ENCODE data around the gene EHD4.

The EHD4 gene

DNA sequence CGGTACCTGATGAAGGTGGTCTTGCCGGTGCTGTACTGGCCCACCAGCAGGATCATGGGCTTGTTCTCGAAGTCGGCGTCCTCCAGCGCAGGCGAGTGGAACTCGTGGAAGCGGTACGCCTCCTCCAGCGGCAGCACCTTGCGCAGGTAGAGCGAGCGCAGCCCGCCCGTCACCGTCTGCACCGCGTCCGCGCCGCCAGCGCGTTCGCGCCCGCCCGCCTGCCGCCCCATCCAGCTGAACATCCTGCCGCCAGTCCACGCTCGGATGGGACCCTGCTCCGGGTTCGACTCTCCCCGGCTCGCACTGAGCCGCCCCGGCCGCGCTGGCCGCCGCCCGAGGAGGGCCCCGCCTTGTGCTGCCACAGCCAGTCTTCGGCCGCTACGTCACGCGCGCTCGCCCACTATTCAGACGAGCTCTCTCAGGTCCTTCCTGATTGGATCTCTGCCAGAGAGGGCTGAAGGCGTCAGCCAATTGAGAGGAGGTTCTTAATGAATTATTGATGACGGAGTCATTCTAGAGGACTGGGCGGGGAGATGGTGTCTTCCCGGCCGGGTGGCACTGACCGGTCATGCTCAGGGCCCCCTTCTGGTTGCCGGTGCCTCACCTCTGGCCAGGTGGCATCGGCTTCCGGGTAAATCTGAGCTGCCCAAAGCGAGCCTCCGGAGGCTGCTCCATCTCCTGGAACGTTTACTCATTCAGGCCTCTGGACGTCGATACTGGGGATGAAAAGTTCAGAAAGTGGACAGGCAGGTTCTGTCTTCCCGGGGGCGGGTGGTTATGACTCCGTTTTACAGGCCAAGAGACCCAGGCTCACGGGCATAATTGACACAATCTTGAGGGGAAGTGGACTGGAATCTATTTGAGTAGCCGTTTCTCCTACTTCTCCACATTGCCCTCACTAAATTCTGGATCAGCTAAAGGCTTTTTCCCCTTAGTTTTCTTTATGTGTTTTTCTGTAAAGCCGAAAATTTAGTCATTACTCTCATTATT, at the start of gene EHD4:
EHD4 (minus strand) TSS at position 305 of the 990 bp plus-strand sequence; CDS start at position 242, 63 bp downstream.
- peak; percentile 98 for DNase-seq (ENCODE audit: low spot score)

DNA sequence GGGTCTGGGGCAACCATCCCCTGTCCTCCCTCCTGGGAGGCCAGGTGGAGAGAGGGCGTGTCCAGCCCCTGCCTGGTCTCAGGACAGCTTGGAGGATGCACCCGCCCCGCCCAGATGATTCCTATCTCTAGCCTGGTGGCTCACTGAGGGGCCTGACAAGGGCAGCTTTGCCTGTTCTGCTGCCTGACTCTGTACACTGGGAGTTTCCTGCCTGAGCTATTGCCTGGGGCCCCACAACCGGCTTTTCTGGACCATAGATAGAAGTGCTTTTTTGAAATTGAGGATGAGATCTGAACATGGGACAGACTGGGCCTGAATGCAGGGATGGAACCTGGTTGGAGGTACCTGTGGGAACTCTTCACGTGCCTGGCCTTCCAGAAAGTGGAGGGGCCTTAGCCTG, 49.2 kb upstream of the EHD4 start:
- no peak for DNase-seq (ENCODE audit: low spot score)

DNA sequence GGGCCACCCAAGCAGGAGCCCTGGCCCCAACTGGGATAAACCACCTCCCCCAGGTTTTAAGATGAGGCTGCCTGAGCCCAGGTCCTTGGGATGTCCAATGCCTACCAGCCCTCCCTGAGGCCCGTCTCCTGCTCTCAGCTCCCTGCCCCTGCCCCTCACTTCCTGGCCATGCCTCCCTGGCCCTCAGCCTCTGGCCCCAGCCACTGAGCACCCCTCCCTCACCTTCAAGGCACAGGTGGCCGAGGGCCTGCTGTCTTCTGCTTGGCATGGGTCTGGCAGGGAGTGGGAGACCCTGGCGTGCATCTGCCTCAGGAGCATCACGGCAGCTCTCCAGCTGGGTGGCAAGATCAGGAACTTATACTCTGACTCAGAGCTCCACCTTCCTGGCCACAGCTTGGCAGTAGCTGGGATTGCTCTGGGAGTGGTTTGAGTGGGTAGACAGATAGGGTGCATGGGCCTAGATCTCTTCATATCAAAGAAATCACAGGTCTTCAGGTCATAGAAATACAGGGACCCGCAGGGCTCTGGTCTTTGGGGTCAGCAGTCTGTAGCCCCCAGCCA, 48.4 kb upstream of the EHD4 start, which contains the start of gene PLA2G4E:
PLA2G4E (minus strand) TSS at position 330 of the 561 bp plus-strand sequence; CDS start at position 318, 12 bp downstream.
- DNase-seq (ENCODE audit: low spot score): no peak

DNA sequence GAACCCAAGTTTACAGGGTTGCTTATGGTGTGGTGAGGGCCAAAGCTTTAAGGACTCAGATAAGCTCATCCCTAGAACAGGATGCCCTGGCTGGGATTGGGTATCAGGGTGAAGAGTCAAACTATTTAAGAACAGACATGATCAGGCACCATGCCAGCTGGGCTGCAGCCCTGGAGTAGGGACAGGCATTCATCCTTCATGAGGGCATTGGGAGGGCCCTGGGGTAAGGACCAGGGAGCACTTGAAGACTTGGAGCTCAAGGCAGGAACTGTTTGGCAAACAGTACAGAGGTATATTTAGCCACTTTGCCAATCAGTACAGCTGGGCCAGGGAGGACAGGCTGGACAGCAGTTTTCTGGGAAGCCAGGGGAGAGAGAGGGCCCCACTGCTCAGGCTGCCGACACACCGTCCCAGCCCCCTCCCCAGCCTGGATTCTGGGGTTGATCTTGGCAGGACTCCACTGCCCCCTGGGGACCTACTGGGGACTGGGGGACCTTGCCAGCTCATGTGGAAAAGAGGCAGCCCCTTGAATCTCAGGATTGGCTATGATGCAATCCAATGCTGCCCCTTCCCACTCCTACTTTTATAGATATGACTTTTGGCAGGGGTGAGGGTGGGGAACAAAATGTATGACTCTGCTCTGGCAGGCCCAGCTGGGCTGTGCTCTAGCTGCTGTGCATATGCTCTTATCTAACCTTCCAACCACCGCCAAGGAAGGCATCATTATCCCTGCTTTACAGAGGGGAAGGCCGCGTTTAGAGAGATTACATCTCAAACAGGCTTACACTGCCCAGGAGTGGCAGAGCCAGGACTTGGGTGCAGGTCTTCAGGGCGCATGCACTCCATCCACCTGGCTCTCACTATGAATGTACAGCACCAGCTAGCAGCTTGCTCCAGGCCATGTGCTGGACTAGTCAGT, 46.2 kb upstream of the EHD4 start:
- DNase-seq (ENCODE audit: low spot score): no peak

DNA sequence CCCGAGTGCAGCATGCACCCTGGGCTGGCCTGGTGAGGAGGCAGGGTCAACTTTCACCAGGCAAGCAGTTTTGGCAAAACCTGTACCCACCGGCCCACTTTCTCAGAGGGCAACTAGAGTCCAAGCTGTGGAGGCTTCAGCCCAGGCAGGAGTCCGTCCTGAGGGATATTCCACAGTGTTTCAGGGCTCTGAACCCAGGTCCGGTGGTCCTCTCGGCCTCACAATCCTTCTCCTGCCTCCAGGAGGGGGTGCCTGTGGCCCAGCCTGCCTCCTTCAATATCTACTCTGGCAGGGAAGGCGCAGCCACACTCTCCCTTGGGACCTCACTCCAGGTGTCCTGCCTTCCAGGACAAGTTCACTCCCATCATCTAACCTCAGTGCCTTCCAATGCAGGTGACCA, 44.6 kb upstream of the EHD4 start:
- DNase-seq (ENCODE audit: low spot score): no peak

DNA sequence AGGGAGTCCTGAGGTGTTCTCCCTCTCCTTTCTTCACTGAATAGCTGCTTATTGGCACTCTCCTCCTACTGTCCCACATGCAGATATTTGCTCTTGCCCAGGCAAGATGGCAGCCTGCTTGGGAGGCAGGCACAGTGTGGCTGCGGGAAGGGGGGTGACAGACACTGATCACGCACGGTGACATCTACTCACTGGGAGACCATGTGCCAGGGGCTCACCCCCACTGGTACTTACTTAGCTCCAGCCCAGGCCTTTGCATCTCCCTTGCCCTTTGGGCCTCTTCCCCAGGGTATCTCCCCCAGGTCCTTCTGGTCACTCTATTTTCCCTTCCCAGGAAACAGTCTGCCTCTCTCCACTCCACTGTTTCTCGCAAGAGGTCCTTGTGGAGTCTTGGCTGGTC, 42.0 kb upstream of the EHD4 start:
- no peak for DNase-seq (ENCODE audit: low spot score)

DNA sequence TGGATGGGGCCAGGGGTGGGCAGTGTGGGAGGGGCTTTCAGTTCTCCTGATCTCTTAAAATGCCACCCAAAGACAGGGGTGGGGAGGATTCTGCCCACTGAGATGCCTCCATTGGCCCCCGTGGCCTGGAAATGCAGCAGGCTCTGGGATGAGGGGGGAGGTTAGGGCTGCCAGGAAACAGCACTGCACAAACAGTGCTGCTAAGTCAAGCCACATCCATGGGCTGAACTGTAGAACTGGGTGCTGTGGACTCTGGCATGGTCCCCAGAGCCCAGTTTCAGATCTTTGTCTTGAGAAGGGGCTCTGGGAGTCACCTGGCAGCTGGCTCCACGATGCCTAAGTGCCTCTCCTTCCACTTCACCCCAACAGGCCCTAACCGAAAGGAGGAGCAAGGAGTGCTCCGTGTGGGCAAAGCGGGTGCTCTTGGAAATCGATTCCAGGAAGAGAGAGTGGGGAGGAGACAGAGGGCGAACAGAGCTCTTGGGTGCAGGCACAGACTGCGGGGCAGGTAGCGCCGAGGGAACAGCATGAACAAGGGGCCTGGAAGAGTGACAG, 40.6 kb upstream of the EHD4 start:
- no peak for DNase-seq (ENCODE audit: low spot score)

DNA sequence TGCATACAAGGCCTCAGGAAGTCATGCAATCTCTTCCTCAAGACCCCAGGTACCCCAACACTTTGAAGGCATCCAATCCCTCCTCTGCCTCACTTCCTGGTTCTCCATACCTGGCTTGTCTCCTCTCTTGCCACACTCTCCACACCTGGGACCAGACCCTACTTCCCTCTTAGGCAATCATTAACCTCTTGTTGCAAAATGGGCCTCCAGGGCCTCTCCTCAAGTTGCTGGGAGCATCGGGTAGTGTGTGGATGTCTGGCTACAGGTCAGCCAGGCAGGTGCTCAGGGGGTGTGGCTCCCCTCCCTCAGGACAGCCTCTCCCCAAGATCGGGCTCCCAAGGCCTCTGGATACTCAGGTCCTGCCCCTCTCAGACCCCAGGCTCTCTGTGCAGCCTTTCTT, 39.9 kb upstream of the EHD4 start:
- DNase-seq (ENCODE audit: low spot score): no peak

DNA sequence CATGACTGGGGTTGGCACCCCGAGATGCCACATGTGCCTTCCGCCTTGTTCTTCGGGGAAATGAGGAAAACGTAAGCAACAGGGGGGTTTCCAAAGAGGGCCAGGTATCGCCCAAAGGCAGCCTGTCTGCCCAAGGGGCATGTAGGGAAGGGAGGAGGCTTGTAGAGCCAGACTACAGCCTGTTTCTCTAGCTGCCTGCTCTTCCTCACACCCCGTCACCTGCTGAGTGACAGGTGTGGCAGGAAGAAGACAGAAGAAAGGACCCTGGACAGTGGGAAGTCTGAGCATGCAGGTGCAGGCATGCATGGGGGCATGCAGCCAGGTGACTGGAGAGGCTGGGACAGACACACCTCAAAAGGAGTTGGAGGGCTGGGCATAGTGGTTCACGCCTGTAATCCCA, 38.7 kb upstream of the EHD4 start:
- no peak for DNase-seq (ENCODE audit: low spot score)

DNA sequence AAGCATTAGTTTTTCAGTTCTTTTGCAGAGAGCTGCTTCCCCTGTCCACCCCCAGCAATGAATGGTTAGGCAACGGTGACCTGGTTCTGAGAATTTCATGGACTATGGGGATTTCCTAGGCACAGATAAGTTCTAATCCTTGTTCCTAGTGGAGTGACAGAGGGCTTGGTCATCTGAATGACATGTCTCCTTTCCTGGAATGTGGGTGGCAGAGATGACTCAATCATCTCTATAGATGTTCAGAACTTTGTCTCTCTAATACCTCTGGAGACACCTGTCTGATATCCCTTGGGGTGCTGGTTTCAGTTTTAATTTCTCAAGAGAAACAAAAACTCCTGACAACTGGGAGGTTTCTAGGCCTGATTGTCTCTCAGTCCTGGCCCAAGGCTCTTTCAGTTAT, 38.1 kb upstream of the EHD4 start:
- DNase-seq (ENCODE audit: low spot score): no peak

DNA sequence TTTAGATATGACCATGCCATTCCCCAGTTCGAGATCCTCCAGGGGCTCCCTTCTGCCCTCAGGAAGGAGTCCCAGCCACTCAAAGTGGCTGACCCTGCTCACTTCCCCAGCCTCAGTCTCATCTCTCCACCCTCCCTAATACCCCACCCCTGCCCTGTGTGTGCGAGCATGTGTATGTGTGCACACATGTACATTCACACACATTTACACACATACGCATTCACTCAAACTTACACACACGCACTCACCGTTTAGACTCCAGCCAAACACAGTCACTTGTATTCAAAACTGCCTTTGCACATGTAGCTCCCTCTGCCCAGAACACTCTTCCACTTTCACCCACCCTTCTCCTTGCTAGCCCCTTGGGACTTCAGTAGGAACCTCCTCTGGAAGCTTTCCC, 37.1 kb upstream of the EHD4 start:
- no peak for DNase-seq (ENCODE audit: low spot score)

DNA sequence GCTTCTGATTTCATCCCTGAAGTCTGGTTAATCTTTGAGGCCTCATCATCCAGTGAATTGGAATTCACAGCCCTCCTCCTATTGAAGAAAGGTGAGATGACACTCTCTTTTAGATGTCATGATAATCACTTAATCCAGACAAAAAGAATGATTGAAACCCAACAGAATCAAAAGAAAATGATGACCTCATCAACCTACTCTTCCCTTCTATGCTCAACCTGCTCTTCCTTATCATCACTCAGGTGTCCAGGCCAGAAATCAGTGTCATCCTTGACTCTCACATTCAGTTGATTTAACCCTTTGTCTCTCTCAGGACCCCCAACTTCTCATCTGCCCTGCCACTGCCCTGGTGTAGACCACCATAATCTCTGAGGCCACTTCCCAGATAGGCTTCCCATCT, 36.7 kb upstream of the EHD4 start:
- DNase-seq (ENCODE audit: low spot score): no peak

DNA sequence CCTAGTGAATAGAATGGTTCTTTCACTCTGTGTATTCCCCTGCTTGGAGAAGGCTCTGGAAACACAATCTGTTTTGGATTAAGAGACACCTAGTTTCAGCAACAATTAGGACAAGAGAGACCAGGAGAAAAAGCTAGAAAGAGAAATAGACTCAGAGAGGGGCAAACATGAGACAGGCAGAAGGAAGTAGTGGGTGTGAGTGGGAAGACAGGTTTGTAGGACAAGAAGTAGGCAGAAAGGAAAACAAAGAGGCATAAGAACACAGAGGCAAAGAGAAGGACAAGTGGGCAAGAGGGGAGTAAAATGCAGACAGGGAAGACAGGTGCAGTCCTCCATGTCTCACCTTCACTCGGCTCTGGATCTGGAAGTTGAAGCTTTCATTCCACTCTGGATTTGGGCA, 35.0 kb upstream of the EHD4 start:
- DNase-seq (ENCODE audit: low spot score): no peak

DNA sequence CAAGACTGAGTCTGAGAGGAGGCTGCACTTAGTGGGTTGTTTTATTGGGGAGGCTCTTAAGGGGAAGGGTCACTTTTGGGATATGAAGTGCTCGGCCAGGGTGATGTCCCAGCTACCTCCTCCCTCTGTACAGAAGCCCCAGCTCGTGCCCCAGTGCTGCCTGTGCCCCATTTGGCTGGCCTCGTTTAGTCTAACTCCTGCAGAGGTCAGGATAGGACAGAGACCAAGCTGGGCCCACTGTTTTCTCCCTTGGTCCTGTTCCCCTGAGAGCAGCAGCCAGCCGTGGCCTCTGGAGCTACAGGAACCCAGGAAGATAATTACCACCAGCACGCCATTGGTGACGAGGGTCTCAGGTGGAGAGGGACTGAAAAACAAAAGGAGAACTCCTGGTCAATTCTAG, 30.0 kb upstream of the EHD4 start:
- DNase-seq (ENCODE audit: low spot score): no peak

DNA sequence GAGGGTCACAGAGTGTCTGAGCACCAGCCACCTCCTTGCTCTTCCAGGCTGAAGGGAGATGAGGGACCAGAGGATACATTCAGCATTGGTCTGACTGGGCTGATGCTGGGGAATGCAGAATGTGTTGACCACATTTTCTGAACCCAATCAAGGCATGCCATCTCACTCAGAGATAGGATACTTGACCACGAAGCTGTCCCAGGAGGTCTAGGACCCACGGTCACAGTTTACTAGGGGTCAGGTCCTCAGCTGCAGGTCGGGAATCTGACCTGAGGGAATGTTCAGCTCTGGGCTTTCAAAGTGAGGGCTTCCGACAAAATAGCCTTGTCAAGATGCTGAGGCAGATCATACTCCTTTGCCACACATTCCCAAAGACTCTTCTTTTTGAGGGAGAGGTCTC, 28.9 kb upstream of the EHD4 start:
- DNase-seq (ENCODE audit: low spot score): no peak

DNA sequence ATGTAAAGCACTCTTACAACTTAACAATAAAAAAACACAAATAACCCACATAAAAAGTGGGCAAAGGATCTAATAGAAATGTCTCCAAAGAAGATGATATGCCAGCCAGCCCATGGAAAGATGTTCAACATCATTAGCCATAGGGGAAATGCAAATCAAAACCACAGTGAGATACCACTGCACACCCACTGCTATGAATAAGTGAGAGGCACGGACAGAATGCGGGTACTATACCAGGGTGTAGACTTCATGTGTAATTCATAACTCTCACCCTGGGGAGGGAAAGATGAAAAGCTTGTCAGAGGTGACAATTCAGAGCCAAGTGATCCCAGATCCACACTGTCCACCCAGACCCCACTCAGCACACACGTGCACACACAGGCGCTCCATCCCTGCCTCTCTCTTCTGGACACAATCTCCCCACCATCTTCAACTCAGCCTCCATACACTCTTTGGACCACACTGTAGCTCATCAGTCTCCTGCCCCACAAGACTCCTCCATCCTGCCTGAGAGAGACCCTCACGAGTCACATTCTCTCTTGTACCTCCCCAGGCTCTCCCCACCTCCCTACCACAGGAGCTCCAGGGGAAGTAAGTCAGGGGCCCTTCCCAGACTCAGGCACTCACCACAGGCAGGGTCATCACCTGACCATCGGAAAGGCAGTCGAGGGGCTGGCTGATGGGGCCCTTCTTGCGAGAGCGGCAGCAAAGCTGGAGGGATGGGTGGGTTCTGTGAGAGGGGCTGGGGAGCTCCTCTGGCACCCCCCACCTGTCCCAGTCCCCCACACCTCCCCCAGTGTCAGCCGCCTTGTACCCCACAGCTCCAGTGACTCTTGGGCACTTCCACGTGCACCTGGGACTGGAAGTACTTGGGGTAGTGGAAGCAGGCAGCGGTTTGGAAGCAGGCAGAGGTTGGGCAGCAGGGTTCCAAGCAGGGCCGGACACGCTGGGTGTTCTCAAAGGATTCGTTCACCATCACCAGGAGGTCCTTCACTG, 27.2 kb upstream of the EHD4 start:
- DNase-seq (ENCODE audit: low spot score): no peak

DNA sequence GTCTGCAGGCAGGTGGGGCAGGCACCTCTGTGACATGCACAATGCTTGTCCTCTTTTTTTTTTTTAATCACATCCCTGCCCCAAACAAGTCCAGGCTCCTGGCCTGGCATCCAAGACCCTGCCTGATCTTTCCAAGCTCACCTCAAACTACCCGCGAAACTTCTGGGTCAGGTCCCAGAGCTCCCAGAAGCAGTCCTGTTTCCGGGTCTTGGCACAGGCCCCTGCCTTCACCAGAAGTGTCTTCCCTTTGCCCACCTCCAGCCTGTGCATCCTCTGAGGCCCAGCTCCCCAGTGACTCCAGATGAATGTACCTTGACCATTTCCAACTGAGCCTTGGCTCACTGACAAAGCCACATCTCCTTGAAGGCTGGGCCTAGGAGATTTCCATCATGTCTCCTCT, 25.5 kb upstream of the EHD4 start:
- DNase-seq (ENCODE audit: low spot score): no peak

DNA sequence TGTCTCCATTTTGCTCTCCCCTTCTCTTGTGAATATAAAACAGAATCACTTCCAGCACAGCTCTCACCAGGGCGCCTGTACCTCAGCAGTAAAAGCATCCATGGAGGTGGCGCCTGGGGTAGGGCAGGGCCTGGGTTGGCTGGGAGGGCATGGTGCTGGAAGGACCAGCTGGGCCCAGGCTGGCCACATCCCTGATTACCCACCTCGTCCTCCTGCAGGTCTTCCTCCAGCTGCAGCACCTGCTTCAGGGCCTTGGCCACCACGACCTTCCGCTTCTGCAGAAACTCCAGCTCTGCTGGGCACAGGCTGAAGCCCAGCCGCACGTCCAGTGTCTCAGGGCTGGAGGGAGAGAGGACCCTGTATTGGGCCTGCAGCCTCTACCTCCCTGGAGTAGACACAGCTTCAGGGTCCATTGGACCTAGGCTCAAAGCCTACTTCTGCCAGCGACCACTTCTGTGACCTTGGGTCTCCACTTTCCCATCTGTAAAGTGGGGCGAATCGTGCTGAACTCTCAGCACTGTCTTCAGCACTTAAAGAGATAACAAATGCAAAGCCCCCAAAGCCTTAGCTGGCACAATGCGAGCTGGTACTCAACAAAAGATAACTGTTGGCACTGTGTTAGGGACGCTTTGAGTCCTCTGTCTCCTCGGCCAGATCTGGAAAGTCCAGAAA, 24.7 kb upstream of the EHD4 start:
- DNase-seq (ENCODE audit: low spot score): no peak

DNA sequence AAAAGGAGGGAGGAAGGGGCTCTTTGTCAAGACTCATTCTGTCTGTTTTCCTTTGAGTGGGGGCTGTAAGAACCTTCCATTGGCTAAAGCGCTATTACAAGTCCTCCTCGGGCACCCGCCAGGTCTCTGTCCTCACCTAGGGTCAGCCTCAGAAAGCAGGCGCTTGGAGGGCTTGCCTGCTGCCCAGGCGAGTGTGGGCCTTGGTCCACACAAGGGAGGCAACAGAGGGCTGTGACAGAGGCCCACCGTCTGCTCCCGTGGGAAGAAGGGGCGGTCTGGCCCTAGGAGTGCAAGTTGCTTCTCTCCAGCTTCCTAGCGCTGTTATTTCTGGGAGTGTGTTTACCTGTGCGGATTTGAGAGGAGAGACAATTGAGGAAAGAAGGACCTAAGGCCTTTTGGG, 24.0 kb upstream of the EHD4 start:
- no peak for DNase-seq (ENCODE audit: low spot score)

DNA sequence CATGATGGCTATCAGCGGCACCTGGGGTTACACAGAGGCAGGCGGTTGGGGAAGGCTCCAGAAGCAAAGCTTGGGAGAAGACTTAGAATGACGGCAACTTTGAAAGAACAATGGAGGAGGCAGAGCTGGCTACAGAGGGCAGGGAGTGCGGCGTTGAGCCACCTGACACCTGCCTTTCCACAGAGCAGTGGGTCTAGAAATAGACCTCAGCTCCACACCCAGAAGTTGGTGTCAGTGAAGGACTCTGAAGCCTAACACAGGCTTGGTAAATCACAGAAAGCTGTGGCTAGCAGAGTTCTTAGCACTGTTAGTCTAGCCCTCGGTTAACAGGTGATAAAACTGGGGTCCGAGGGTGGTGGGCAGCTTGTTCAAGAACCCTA, 23.1 kb upstream of the EHD4 start:
- no peak for DNase-seq (ENCODE audit: low spot score)
